T47D (cell line): ENCODE data around the gene GDPD3.
A peak's percentile ranks its signal among the peaks of the same experiment; 100 is the strongest.

Experiments used
- DNase-seq, 2 experiments: peaks; one replicate each; pipeline versions ENCODE4 v3.0.0 to v3.0.0-alpha.2; 2011 to 2012; ENCODE audit warnings: low read depth in 1 of 2, low spot score in 1 of 2
- JUND ChIP-seq: IDR thresholded peaks from 2 replicates; pipeline ENCODE4 v1.6.1; 2012; ENCODE audit warnings: low read depth
- in situ Hi-C: cut with HindIII; loops from 2 replicates; pipeline ENCODE4 v1.10.0; 2016; ENCODE audit warnings: low sequenced_read_pairs, low pct_unique_long_range_greater_than_20kb

GDPD3 gene

GRCh38 chr16:30075503-30076275, 37.6 kb downstream of the GDPD3 start, which contains the start of gene PPP4C:
Gene PPP4C, plus strand, starts transcription at chr16:30075994. Its CDS starts 384 bp downstream, at chr16:30076378.
- in situ Hi-C loops, result no loop called here
- no peak for TF ChIP-seq JUND
- peak; percentile 92 to 97 for DNase-seq

- TF ChIP-seq JUND, result no peak
- no peak for DNase-seq
- in situ Hi-C loops, result no loop called here
Measured at GRCh38 chr16:30070490-30070889, 42.8 kb downstream of the GDPD3 start.

DNA sequence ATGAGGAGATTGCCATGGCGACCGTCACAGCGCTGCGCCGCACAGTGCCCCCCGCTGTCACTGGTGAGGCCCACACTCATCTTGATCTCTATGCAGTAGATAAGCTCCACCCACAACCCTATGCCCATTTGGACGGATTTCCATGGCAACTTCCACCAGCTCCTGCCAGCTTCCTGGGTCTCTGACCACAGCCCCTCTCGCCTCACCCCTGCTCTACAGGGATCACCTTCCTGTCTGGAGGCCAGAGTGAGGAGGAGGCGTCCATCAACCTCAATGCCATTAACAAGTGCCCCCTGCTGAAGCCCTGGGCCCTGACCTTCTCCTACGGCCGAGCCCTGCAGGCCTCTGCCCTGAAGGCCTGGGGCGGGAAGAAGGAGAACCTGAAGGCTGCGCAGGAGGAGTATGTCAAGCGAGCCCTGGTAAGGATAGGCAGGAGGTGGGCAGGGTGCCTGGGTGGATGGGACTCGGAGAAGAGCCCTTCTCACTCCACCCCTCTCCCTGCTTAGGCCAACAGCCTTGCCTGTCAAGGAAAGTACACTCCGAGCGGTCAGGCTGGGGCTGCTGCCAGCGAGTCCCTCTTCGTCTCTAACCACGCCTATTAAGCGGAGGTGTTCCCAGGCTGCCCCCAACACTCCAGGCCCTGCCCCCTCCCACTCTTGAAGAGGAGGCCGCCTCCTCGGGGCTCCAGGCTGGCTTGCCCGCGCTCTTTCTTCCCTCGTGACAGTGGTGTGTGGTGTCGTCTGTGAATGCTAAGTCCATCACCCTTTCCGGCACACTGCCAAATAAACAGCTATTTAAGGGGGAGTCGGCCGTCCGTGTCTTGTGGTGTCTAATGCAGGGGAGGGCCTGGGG, 43.5 kb downstream of the GDPD3 start:
- DNase-seq, result no peak
- no peak for TF ChIP-seq JUND
- in situ Hi-C loops, result no loop called here

DNA sequence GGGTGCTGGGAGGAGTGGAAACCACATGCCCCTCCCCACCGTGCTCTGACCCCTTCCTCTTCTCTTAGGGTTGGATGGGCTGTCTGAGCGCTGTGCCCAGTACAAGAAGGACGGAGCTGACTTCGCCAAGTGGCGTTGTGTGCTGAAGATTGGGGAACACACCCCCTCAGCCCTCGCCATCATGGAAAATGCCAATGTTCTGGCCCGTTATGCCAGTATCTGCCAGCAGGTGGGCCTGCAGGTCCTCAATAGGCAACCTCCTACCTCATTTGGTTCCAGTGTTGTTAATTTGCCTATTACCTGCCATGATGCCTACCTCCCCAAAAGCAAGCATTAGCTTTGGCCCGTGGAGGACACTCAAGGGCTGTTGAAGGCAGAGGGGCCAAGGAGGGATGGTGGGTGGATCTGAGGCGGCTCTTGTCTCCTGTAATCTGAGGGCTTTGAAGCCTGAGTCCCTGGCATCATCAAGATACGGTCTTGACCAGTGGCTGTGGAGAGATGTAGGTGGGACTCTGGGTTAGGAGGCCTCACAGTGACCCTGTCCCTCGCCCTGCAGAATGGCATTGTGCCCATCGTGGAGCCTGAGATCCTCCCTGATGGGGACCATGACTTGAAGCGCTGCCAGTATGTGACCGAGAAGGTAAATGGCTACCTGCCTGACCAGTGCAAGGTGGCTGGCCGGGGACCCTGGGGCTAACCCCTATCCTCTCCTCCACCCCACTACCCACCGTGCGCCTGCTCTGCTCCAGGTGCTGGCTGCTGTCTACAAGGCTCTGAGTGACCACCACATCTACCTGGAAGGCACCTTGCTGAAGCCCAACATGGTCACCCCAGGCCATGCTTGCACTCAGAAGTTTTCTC, 44.4 kb downstream of the GDPD3 start:
- DNase-seq, result peak in 1 of 2 experiments; percentile 69
- no peak for TF ChIP-seq JUND
- in situ Hi-C loops, result no loop called here

DNA sequence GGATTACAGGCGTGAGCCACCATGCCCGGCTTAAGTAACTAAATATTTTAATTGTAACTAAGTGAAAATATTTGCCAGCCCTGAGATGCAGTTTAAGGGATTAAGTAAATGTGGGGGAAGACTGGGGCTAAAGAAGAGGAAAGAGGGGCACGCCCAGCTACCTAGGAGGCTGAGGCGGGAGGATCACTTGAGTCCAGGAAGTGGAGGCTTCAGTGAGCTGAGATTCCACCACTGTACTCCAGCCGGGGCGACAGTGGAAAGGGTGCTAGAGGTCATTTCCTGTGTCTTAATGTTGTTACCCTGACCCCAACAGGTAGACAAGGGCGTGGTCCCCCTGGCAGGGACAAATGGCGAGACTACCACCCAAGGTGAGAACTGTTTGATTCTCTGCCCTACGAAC, 45.0 kb downstream of the GDPD3 start:
- TF ChIP-seq JUND, result no peak
- no peak for DNase-seq
- in situ Hi-C loops, result no loop called here

DNA sequence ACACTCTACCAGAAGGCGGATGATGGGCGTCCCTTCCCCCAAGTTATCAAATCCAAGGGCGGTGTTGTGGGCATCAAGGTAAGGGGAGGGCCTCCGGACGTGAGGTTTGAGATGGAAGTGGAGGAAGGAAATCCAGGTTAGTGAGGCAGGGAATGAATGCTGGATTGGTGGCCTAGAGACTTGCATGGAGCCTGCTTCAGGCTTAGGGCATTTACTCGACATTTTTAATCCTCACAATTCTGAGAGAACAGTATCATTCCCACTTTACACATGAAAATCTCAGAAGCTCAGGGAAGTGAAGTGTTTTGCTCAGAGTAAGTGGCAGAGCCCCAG, 45.8 kb downstream of the GDPD3 start:
- in situ Hi-C loops, result no loop called here
- no peak for TF ChIP-seq JUND
- no peak for DNase-seq

DNA sequence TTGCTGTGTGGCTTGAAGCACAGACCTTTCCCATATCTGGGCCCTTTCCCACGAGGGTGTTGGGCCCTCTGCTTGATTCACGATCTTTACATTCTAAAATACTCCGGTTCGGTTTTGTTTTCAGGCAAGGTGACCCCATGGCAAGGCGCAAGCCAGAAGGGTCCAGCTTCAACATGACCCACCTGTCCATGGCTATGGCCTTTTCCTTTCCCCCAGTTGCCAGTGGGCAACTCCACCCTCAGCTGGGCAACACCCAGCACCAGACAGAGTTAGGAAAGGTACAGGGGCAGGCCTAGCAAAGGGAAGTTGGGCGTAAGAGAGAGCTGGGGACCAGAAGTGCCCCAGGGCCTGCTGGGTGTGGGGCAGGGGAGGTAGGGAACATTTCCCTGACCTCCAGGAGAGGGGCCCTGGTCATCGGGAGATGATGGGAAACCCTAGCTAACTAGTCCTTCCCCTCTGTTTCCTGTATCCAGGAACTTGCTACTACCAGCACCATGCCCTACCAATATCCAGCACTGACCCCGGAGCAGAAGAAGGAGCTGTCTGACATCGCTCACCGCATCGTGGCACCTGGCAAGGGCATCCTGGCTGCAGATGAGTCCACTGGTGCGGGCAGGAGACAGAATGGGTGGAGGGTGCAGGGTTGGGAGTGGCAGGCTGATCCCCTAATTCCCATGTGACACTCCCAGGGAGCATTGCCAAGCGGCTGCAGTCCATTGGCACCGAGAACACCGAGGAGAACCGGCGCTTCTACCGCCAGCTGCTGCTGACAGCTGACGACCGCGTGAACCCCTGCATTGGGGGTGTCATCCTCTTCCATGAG, 46.4 kb downstream of the GDPD3 start:
- TF ChIP-seq JUND, result no peak
- in situ Hi-C loops, result no loop called here
- DNase-seq, result no peak

DNA sequence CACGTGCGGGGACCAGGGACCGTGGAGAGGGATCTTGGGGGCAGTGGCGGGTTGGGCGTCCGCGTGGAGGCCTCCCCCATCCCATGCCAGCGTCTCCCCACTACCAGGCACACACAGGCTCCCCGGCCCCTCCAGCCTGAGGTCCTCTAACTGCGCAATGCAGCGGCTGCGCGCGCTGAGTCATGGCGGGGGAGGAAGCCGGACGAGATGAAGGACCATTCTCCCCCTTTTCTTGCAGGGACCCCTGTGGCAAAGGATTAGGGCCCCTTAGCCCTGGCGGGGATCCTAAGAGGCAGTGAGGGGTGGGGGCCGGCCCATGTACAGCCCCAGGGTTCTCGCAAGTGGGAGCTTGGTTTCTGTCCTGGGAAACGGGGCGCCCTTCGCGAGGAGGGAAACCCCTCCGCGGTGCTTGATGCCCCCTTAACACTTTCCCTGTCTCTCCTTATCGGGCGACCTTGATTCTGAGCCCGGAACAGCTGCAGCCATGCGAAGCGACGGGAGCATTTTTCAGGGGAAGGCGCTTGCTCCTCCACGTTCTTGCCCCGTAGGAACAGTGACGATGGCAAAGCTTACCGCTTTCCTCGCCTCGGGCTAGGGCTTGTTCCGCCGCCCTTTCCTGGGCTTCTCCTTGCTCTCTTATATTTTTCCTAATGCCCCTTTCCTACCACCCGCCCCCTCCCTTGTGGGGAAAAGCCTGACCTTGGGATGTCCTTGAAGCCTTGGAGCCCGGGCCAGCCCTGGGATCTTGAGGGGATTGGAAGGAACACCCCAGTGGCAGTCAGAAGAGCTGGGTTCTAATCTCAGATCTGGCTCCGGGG, 47.2 kb downstream of the GDPD3 start:
- no peak for DNase-seq
- no peak for TF ChIP-seq JUND
- in situ Hi-C loops, result no loop called here

DNA sequence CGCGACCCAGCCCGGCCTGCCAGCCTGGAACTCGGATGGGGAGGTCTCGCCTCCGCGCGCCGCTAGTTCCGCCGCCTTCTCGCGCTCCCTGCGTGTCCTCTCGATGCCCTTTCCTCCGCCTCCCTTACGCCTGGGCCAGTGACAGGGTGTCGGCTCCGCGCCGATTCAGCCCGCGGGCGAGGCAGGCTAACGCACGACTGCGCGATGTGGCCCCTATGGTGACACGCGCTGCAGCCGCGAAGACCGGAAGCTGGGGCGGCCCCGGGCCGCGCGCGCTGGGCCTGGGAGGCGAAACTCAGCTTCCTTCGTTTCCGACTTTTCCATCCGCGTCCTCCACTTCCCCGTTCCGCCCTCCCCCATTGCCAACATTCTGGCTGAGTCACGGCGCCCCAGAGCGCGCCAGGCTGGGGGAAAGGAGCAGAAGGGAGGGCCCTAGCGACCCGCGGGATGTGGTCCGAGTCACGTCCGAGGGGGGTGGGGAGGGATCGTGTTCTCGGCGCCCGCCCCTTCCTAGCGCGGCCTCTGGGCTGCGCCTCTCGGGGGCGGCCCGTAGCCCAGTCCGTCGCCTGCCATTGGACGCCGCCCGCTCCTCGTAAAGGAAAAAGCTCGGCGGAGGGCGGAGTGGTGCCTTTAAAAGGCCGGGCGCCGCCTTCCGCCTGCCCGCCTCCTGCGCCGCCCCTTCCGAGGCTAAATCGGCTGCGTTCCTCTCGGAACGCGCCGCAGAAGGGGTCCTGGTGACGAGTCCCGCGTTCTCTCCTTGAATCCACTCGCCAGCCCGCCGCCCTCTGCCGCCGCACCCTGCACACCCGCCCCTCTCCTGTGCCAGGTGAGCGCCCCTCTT, 48.0 kb downstream of the GDPD3 start, which contains the start of gene ALDOA:
Gene ALDOA, plus strand, starts transcription at position 659 of the 841 bp plus-strand sequence. CDS start 1,138 bp downstream, outside the sequence.
- peak; percentile 46; the same call in 1 of the 2 replicates for TF ChIP-seq JUND
- DNase-seq, result peak; percentile 85 to 99
- in situ Hi-C loops, result no loop called here

DNA sequence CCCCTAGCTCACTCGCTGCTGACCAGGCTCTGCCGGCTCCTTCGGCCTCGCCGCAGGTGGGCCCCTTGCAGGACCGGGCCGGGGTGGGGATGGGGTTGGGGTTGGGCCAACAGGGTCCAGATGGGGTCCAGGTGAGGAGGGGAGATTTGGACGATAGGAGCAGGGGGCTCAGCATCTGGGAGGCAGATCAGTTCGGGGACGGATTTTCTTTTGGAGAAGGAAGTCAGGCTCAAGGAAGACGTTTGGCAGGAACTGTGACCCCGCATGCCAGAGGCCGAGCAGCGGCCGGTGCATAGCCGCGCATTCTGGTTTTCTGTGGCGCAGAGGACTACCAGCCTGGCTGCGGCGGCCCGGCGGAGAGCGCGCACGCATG, 48.6 kb downstream of the GDPD3 start:
- TF ChIP-seq JUND, result no peak
- no peak for DNase-seq
- in situ Hi-C loops, result no loop called here
